ENCODE data around the gene TRAM2. TPM values are rescaled to one million over a fixed set of nuclear protein-coding genes. Genes with fewer than 3 reads are reported as not detected.

The TRAM2 gene
- total and polyA plus RNA-seq, 9 of the 15 experiments (the other 6 are each of a cell fraction or from before 2014, with no cell fraction given), result 2.6 to 13.3 (median 8.9) TPM

DNA sequence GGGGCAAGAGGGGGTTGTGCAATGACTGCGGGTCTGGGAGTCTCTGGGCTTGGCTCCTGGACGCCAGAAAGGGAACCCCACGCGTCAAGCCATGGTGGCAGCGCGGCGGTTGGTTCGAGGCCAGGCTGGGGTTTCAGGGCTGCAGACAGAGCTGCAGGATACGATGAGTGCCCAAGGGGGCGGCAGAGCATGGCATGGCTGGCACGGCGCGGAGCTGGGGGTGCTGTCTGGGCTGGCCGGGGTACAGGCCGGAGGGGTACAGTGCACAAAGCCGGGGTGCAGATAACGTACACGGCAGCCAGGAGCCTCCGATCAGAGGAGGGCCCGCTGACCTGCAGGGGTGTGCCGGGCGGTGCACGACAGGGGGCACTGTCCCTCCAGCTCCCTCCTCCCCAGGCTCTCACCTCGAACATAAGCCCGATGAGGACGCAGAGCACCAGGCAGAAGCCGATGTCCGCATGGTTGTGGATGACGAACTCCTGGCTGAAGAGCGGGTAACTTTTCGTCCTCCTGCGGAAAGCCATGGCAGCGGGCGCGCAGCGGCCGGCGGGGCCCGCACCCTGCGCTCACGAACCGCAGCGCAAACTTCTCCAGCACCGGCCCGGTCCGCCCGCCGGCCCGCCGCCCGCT lies 353 bp downstream of the TRAM2 start (continued):
- TF ChIP-seq HMG20B (CRISPR knock-in tag; IDR thresholded peaks at IDR 0.05) (no peak), MCM5 (IDR thresholded peaks at IDR 0.05; ENCODE audit: low read depth) (no peak), MYNN (IDR thresholded peaks at IDR 0.05) (no peak), MYNN (CRISPR knock-in tag; IDR thresholded peaks at IDR 0.05) (no peak), MED1 (CRISPR knock-in tag; IDR thresholded peaks at IDR 0.05; ENCODE audit: borderline replicate concordance) (no peak), SETDB1 (IDR thresholded peaks at IDR 0.05; ENCODE audit: low read length) (no peak), FIP1L1 (IDR thresholded peaks at IDR 0.05; ENCODE audit: low read depth, low read length, poor library complexity, severe bottlenecking) (no peak), SPI1 (IDR thresholded peaks at IDR 0.05; ENCODE audit: borderline replicate concordance, low read depth, low read length) (0 out of 2 replicates have a peak, but pooled peaks have one; percentile 14), GTF2A2 (tag; IDR thresholded peaks at IDR 0.05) (no peak), RERE (CRISPR knock-in tag; IDR thresholded peaks at IDR 0.05; ENCODE audit: borderline replicate concordance) (no peak), TCF3 (CRISPR knock-in tag; IDR thresholded peaks at IDR 0.05) (peak; percentile 24; the same call in 1 of the 2 replicates), RBM39 (optimal IDR thresholded peaks at IDR 0.05; ENCODE audit: low read depth, low read length) (no peak), ZNF583 (CRISPR knock-in tag; IDR thresholded peaks at IDR 0.05) (no peak), MTA3 (IDR thresholded peaks at IDR 0.05; ENCODE audit: borderline replicate concordance) (peak; percentile 64; the same call in 1 of the 2 replicates), HNRNPK (IDR thresholded peaks at IDR 0.05; ENCODE audit: low read depth, low read length, poor library complexity, severe bottlenecking) (no peak), USF1 (CRISPR knock-in tag; IDR thresholded peaks at IDR 0.05) (no peak), CBFB (CRISPR knock-in tag; IDR thresholded peaks at IDR 0.05) (peak; percentile 70; the same call in 1 of the 2 replicates), HCFC1 (IDR thresholded peaks at IDR 0.05; ENCODE audit: low read depth, low read length) (peak; percentile 14; the same call in 1 of the 2 replicates)
- TF ChIP-seq, protein P1, sequence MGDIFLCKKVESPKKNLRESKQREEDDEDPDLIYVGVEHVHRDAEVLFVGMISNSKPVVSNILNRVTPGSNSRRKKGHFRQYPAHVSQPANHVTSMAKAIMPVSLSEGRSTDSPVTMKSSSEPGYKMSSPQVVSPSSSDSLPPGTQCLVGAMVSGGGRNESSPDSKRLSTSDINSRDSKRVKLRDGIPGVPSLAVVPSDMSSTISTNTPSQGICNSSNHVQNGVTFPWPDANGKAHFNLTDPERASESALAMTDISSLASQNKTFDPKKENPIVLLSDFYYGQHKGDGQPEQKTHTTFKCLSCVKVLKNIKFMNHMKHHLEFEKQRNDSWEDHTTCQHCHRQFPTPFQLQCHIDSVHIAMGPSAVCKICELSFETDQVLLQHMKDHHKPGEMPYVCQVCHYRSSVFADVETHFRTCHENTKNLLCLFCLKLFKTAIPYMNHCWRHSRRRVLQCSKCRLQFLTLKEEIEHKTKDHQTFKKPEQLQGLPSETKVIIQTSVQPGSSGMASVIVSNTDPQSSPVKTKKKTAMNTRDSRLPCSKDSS (IDR thresholded peaks at IDR 0.05; ENCODE audit: low read depth, partially characterized antibody), result no peak
